ENCODE measurements around the gene HTR6.

Gene HTR6

DNA sequence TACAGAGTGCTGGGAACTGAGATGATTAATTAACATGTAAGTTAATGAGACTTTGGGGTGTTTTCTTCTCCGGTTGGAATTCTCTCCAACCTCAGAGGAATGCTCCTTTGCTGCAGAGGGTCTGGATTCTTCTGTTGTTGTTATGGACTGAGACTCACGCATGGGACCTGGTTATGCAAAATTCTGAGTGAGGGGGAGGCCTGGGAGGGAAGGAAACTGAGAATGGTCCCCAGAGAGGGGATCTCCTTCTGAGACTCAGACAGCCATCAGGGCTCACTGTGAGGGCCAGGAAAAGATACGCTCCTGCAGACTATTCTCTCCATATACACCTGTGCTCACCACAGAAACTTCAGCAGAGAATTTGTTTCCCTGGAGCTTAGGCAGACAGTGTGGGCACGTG, 56.3 kb downstream of the HTR6 start:
- DNase-seq (ENCODE audit: low read depth) = no peak

DNA sequence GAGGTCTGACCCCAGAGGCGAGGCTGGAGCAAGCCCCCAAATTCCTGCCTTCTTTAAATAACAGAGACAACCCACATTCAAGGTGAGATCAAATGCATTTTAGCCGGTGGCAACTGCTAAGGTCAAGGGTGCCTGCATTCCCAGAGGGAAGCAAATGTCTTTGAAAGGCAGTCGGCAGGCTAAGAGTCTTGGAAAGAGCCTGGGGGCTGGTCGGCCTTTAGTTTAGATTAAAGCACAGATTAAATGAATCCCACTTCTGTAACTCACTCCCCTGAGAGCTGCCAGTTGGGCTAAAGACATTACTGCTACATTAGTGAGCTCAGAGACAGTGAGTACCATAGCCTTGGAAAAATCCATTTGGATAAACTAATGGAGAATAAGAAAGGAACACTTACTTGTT, 59.2 kb downstream of the HTR6 start:
- DNase-seq (ENCODE audit: low read depth) = no peak

DNA sequence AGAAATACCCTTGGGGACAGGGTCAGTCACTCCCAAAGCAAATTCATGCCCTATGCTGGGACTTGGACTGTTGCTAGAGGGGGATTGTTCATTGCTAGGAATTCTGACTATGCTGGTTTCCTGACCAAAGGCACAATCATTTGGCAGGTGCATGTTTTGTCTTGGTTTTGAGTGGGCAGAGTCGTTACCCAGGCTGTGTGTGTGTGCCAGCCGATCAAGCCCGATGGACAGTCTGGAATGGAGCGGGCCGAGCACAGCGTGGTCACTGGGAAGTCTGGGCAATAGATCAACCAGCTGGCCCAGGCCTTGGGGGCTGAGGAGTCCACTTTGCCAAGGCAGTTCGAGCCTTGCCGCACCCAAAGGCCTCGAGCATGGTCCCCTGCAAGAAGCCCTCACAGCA, 60.9 kb downstream of the HTR6 start:
- no peak for DNase-seq (ENCODE audit: low read depth)

DNA sequence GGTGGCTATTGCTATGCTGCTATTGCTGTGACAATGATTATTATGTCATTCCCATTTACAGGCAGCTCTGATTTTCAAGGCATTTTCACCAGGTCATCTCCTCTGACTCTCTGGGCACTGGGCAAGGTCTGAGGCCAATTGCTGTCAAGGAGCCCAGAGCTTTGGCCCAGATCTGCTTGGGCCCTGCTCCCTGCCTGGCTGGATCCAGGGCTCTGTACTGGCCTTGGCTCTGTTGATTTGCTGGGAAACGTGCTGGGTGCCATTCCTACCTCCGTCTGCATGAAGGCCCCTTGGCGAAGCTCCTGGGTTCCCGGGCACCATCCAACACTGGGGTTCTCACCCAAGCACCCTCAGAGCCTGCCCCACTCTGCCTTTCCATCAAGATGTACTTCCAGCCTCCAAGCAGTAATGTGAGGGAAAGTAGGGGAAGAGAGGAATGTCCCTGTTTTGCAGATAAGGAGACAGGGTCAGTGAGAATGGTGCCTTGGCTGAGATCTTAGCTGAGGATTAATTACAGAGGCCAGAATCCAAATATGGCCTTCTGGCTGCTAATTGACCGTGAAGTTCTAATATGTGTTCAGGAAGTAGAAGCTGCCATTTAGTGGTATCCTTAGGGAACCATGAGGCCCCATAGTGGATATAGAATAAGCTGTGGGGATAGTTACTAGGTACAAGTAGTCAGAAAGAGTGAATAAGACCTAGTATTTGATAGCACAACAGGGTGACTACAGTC, 63.9 kb downstream of the HTR6 start:
- no peak for DNase-seq (ENCODE audit: low read depth)

DNA sequence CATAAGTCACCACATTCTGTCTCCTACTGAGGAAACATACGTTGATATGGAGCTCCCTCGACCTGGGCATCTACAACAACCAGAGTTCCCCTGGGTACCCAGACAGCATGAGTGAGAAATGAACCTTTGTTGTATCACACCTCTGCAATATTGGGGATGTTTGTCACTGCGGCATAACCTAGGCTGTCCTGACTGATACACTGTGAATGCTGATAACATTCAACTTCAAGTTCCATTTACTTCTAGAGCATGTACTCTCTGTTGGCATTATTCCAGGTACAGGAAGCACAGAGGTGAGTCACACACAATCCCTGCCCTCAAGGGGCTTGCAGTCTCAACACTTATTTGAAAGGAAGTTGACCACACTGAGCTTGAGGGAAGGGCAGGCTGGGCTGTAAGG, 65.6 kb downstream of the HTR6 start:
- DNase-seq (ENCODE audit: low read depth) = no peak

Measured in stimulated activated CD8-positive, alpha-beta memory T cell treated with anti-CD3 and anti-CD28 coated beads, Interleukin-12 subunit alpha, Interleukin-12 subunit beta, amount 100 ng/mL, for 1 hour (primary cell).